Astrocyte of the spinal cord (primary cell): ENCODE results near the gene MYO1C.

Source experiments
- DNase-seq: peaks from one replicate; pipeline ENCODE4 v3.0.0; 2011; ENCODE audit warnings: low read depth, low spot score
- H3K4me3 ChIP-seq: 2 replicates; pipeline ENCODE4 v1.5.1; 2011; ENCODE audit warnings: low read depth, mild to moderate bottlenecking, low read length, moderate library complexity
- CTCF ChIP-seq: IDR thresholded peaks from 2 replicates; pipeline ENCODE4 v1.5.1; 2012; ENCODE audit warnings: low read depth, mild to moderate bottlenecking, low read length, inconsistent platforms
- in situ Hi-C: cut with HindIII; loops from 2 replicates; pipeline ENCODE4 v1.10.0; 2017; ENCODE audit warnings: low sequenced_read_pairs

MYO1C gene

GRCh38 chr17:1492249-1493206, at the start of gene MYO1C:
Gene MYO1C, minus strand, starts transcription at chr17:1492686. Its CDS starts 199 bp downstream, at chr17:1492487.
- TF ChIP-seq CTCF: no peak
- peak within 1 kb of the TSS; percentile 35 for H3K4me3 ChIP-seq
- in situ Hi-C loops: no loop called here
- no peak for DNase-seq

- in situ Hi-C loops: no loop called here
- no peak for TF ChIP-seq CTCF
- H3K4me3 ChIP-seq: no peak overlapping the region
- no peak for DNase-seq
Observed at GRCh38 chr17:1541367-1541904, 49.0 kb upstream of the MYO1C start.

- no peak for TF ChIP-seq CTCF
- in situ Hi-C loops: no loop called here
- no peak for DNase-seq
Observed at GRCh38 chr17:1539811-1540210, 47.3 kb upstream of the MYO1C start.

GRCh38 chr17:1535737-1536136, 43.3 kb upstream of the MYO1C start:
- no peak overlapping the region for H3K4me3 ChIP-seq
- no peak for DNase-seq
- in situ Hi-C loops: no loop called here
- no peak for TF ChIP-seq CTCF

More at GRCh38 chr17:1539811-1540210, 47.3 kb upstream of the MYO1C start:
- no peak overlapping the region for H3K4me3 ChIP-seq

GRCh38 chr17:1533661-1534325, 41.3 kb upstream of the MYO1C start:
- DNase-seq: no peak
- no peak overlapping the region for H3K4me3 ChIP-seq
- in situ Hi-C loops: no loop called here
- no peak for TF ChIP-seq CTCF

GRCh38 chr17:1532836-1533602, 40.5 kb upstream of the MYO1C start:
- TF ChIP-seq CTCF: peak; percentile 35
- in situ Hi-C loops: no loop called here
- DNase-seq: no peak
- H3K4me3 ChIP-seq: no peak overlapping the region
